T-cell (primary cell): ENCODE data around the gene CARS2. TPM values are rescaled to one million over a fixed set of nuclear protein-coding genes. Genes with fewer than 3 reads are reported as not detected.

Experiments
- ATAC-seq, 4 experiments: fragments of 200-7000 bp in 3 of 4; fragments of 150-1000 bp in 1 of 4; cut with Tn5 transposase; replicated peaks in 1 of 4; 1 replicate in 3 of 4; 2 replicates in 1 of 4; pipeline ENCODE4 v1.10.0; 2021; ENCODE audit warnings: moderate library complexity in 3 of 4, mild to moderate bottlenecking in 2 of 4, moderate number of reproducible peaks in 1 of 4
- CTCF ChIA-PET, 2 donors: fragments of 300-600 bp; sonication (Branson Sonifier 250); formaldehyde crosslinking; loops; one replicate each; lab custom pipeline; 2022; ENCODE audit warnings: antibody characterized with exemption in 2 of 2; lab: Charles Lee
- POLR2A ChIA-PET, 2 donors: fragments of 300-600 bp; sonication (Branson Sonifier 250); formaldehyde crosslinking; loops; one replicate each; lab custom pipeline; 2022; ENCODE audit warnings: antibody characterized with exemption in 2 of 2; lab: Charles Lee
- DNase-seq, 35 experiments: peaks; one replicate each; pipeline versions ENCODE4 v3.0.0 to v3.0.0-alpha.2; 2013 to 2023
- H3K27ac ChIP-seq: one replicate; pipeline ENCODE4 v1.5.1; 2013; ENCODE audit warnings: low read length
- H3K27me3 ChIP-seq, 2 experiments: replicated peaks in 1 of 2; 1 replicate in 1 of 2; 2 replicates in 1 of 2; pipeline versions ENCODE4 v1.6.1 to v1.7.0; 2013; ENCODE audit warnings: low read length in 1 of 2, mixed read lengths in 1 of 2; ENCODE audit not compliant: control insufficient read depth in 2 of 2, insufficient read depth in 2 of 2; ENCODE audit errors: extremely low read depth in 1 of 2
- H3K36me3 ChIP-seq, 2 donors: 1 replicate in 1 of 2; 2 replicates in 1 of 2; pipeline versions ENCODE4 v1.6.1 to v1.7.0; 2013; ENCODE audit warnings: low read length in 1 of 2; ENCODE audit not compliant: control insufficient read depth in 2 of 2, insufficient read depth in 1 of 2; ENCODE audit errors: extremely low read depth in 1 of 2
- H3K4me1 ChIP-seq, 2 experiments: 1 replicate in 1 of 2; 2 replicates in 1 of 2; pipeline versions ENCODE4 v1.6.1 to v1.7.0; 2013; ENCODE audit warnings: low read length in 2 of 2, mixed read lengths in 1 of 2; ENCODE audit not compliant: insufficient read depth in 2 of 2, control insufficient read depth in 1 of 2; ENCODE audit errors: extremely low read depth in 1 of 2
- H3K4me3 ChIP-seq, 2 donors: 1 replicate in 1 of 2; 2 replicates in 1 of 2; pipeline versions ENCODE4 v1.5.1 to v1.7.0; 2013; ENCODE audit warnings: mild to moderate bottlenecking in 2 of 2, low read length in 1 of 2, moderate library complexity in 1 of 2; ENCODE audit not compliant: control insufficient read depth in 1 of 2; ENCODE audit errors: extremely low read depth in 1 of 2
- H3K9me3 ChIP-seq: 2 replicates; pipeline ENCODE4 v1.7.0; 2013
- H3K27ac Mint-ChIP-seq, 2 donors: one replicate each; pipeline ENCODE4 v1.8.0; 2020 to 2021; ENCODE audit warnings: mild to moderate bottlenecking in 2 of 2, mixed read lengths in 2 of 2
- H3K27me3 Mint-ChIP-seq, 2 donors: one replicate each; pipeline ENCODE4 v1.8.0; 2021 to 2022; ENCODE audit warnings: mixed read lengths in 2 of 2
- H3K36me3 Mint-ChIP-seq: one replicate; pipeline ENCODE4 v1.8.0; 2021; ENCODE audit warnings: mixed read lengths
- H3K4me1 Mint-ChIP-seq, 3 donors: one replicate each; pipeline ENCODE4 v1.8.0; 2020 to 2022; ENCODE audit warnings: mixed read lengths in 3 of 3, mild to moderate bottlenecking in 1 of 3
- H3K4me3 Mint-ChIP-seq, 3 donors: one replicate each; pipeline ENCODE4 v1.8.0; 2020 to 2022; ENCODE audit warnings: mild to moderate bottlenecking in 3 of 3, mixed read lengths in 3 of 3, moderate library complexity in 3 of 3
- H3K9me3 Mint-ChIP-seq, 3 donors: one replicate each; pipeline ENCODE4 v1.8.0; 2020 to 2022; ENCODE audit warnings: mixed read lengths in 3 of 3
- WGBS: methylation state at CpG from one replicate; pipeline ENCODE4 v1.1.5; 2013; ENCODE audit warnings: missing lambda C conversion rate; ENCODE audit not compliant: insufficient coverage; 5-methylcytosine and 5-hydroxymethylcytosine counted together
- total RNA-seq, 35 experiments: library from RNA in 6 of 35; stranded (reverse) in 6 of 35; fragments of 120-200 nt in 1 of 35; gene quantifications; one replicate each; pipeline versions ENCODE4 v1.2.1 to v1.2.4 and lab custom pipeline; 2013 to 2026

Gene CARS2
- total RNA-seq, 5 donors from 2014 or later (not counting 1 experiment from before 2014, with no cell fraction given), result 74.2 to 102 (median 85.4) TPM

- Mint-ChIP-seq H3K4me1 (peaks cover 20 to 36% (median 30%) of the 10 kb centered on the region in 3 donors), H3K27ac (no peak overlapping the region), H3K36me3 (peaks cover 62% of the 10 kb centered on the region), H3K27me3 (no peaks in the 10 kb centered on the region), H3K9me3 (no peaks in the 10 kb centered on the region), H3K4me3 (no peak overlapping the region)
- ATAC-seq, result no peak
- DNase-seq, result no peak
- H3K36me3 ChIP-seq, result peaks cover 23 to 50% of the 10 kb centered on the region in 2 donors
- H3K4me3 ChIP-seq, result no peak overlapping the region
- H3K27ac ChIP-seq, result no peak overlapping the region
- H3K9me3 ChIP-seq, result no peaks in the 10 kb centered on the region
- POLR2A ChIA-PET, result no interaction called here
- H3K4me1 ChIP-seq, result peaks cover 0 to 2% of the 10 kb centered on the region in 2 experiments
- no peaks in the 10 kb centered on the region for H3K27me3 ChIP-seq
- CTCF ChIA-PET, result interaction anchor here in 1 of 2 donors (0.7 kb wide), 1 partner anchor 10 kb away, joined by 3 read pairs; no protein-coding TSS in a partner anchor
- WGBS, result 100% methylated on average over 3 of the region's 9 CpGs
Observed at GRCh38 chr13:110669036-110669435, 36.9 kb downstream of the CARS2 start.

GRCh38 chr13:110666255-110666533 lies 39.7 kb downstream of the CARS2 start:
- Histone ChIP-seq H3K4me3 (no peak overlapping the region), H3K27ac (no peak overlapping the region), H3K4me1 (peaks cover 0 to 2% of the 10 kb centered on the region in 2 experiments), H3K9me3 (no peaks in the 10 kb centered on the region), H3K27me3 (no peaks in the 10 kb centered on the region), H3K36me3 (peaks cover 36 to 76% of the 10 kb centered on the region in 2 donors)
- 93% methylated on average over 8 of the region's 8 CpGs for WGBS
- Mint-ChIP-seq H3K9me3 (peaks cover 0 to 2% (median 0%) of the 10 kb centered on the region in 3 donors), H3K27me3 (no peaks in the 10 kb centered on the region), H3K4me1 (peaks cover 6 to 18% (median 7%) of the 10 kb centered on the region in 3 donors), H3K27ac (no peak overlapping the region), H3K36me3 (peaks cover 76% of the 10 kb centered on the region), H3K4me3 (no peak overlapping the region)
- CTCF ChIA-PET, result interaction anchor here in 1 of 2 donors (1.1 kb wide), 1 partner anchor 17 kb away, joined by 3 read pairs; no protein-coding TSS in a partner anchor
- ATAC-seq (no peak), DNase-seq (no peak)
- POLR2A ChIA-PET, result no interaction called here

GRCh38 chr13:110665491-110666254 lies 40.2 kb downstream of the CARS2 start:
- peaks cover 75% of the 10 kb centered on the region for H3K36me3 Mint-ChIP-seq
- ATAC-seq (no peak), DNase-seq (peak in 1 of 35 experiments; percentile 23)
- H3K4me3 ChIP-seq, result no peak overlapping the region
- POLR2A ChIA-PET, result no interaction called here
- peaks cover 1 to 13% (median 2%) of the 10 kb centered on the region in 3 donors for H3K4me1 Mint-ChIP-seq
- H3K27ac Mint-ChIP-seq, result no peak overlapping the region
- CTCF ChIA-PET, result no interaction called here
- H3K9me3 ChIP-seq, result no peaks in the 10 kb centered on the region
- peaks cover 36 to 80% of the 10 kb centered on the region in 2 donors for H3K36me3 ChIP-seq
- 96% methylated on average over 19 of the region's 23 CpGs for WGBS
- no peak overlapping the region for H3K4me3 Mint-ChIP-seq
- H3K9me3 Mint-ChIP-seq, result peaks cover 0 to 5% (median 0%) of the 10 kb centered on the region in 3 donors
- H3K27ac ChIP-seq, result no peak overlapping the region
- no peaks in the 10 kb centered on the region for H3K27me3 ChIP-seq
- peaks cover 0 to 2% of the 10 kb centered on the region in 2 experiments for H3K4me1 ChIP-seq
- H3K27me3 Mint-ChIP-seq, result no peaks in the 10 kb centered on the region

GRCh38 chr13:110664673-110665072 lies 41.2 kb downstream of the CARS2 start:
- H3K4me3 ChIP-seq, result no peak overlapping the region

GRCh38 chr13:110664041-110664440 lies 41.9 kb downstream of the CARS2 start:
- peaks cover 0 to 8% (median 0%) of the 10 kb centered on the region in 3 donors for H3K9me3 Mint-ChIP-seq
- peaks cover 6 to 22% (median 8%) of the 10 kb centered on the region in 3 donors for H3K4me1 Mint-ChIP-seq
- DNase-seq (no peak), ATAC-seq (no peak)
- H3K4me3 Mint-ChIP-seq, result no peak overlapping the region
- H3K36me3 Mint-ChIP-seq, result peaks cover 72% of the 10 kb centered on the region
- ChIA-PET CTCF (interaction anchor here in 1 of 2 donors (0.6 kb wide), 1 partner anchor 90 kb away, joined by 3 read pairs; no protein-coding TSS in a partner anchor), POLR2A (no interaction called here)
- H3K27ac Mint-ChIP-seq, result no peak overlapping the region
- Histone ChIP-seq H3K36me3 (peaks cover 29 to 71% of the 10 kb centered on the region in 2 donors), H3K27ac (no peak overlapping the region), H3K27me3 (no peaks in the 10 kb centered on the region), H3K4me1 (peaks cover 0 to 2% of the 10 kb centered on the region in 2 experiments), H3K4me3 (no peak overlapping the region), H3K9me3 (no peaks in the 10 kb centered on the region)
- no CpG with 5 or more reads among the region's 7 CpGs for WGBS
- H3K27me3 Mint-ChIP-seq, result no peaks in the 10 kb centered on the region

More at GRCh38 chr13:110664673-110665072, 41.2 kb downstream of the CARS2 start:
- no peak overlapping the region for H3K4me3 Mint-ChIP-seq
- no peak overlapping the region for H3K27ac Mint-ChIP-seq
- H3K9me3 Mint-ChIP-seq, result peaks cover 0 to 8% (median 0%) of the 10 kb centered on the region in 3 donors
- DNase-seq (no peak), ATAC-seq (no peak)
- Histone ChIP-seq H3K4me1 (peaks cover 0 to 2% of the 10 kb centered on the region in 2 experiments), H3K36me3 (peaks cover 29 to 76% of the 10 kb centered on the region in 2 donors), H3K27ac (no peak overlapping the region), H3K27me3 (no peaks in the 10 kb centered on the region), H3K9me3 (no peaks in the 10 kb centered on the region)
- WGBS, result 100% methylated on average over 5 of the region's 11 CpGs
- peaks cover 0 to 17% (median 2%) of the 10 kb centered on the region in 3 donors for H3K4me1 Mint-ChIP-seq
- ChIA-PET POLR2A (no interaction called here), CTCF (no interaction called here)
- no peaks in the 10 kb centered on the region for H3K27me3 Mint-ChIP-seq
- peaks cover 72% of the 10 kb centered on the region for H3K36me3 Mint-ChIP-seq

- no peak overlapping the region for H3K4me3 ChIP-seq
- POLR2A ChIA-PET, result no interaction called here
- ATAC-seq, result no peak
- DNase-seq, result no peak
- H3K27ac ChIP-seq, result no peak overlapping the region
- H3K36me3 ChIP-seq, result peaks cover 29 to 67% of the 10 kb centered on the region in 2 donors
- H3K4me1 ChIP-seq, result peaks cover 0 to 5% of the 10 kb centered on the region in 2 experiments
- no peak overlapping the region for H3K4me3 Mint-ChIP-seq
- H3K27me3 ChIP-seq, result no peaks in the 10 kb centered on the region
- 86% methylated on average over 6 of the region's 7 CpGs for WGBS
- H3K36me3 Mint-ChIP-seq, result peaks cover 69% of the 10 kb centered on the region
- H3K9me3 ChIP-seq, result no peaks in the 10 kb centered on the region
- H3K4me1 Mint-ChIP-seq, result peaks cover 9 to 27% (median 13%) of the 10 kb centered on the region in 3 donors
- no peak overlapping the region for H3K27ac Mint-ChIP-seq
- CTCF ChIA-PET, result interaction anchor here (0.6 kb wide), 2 partner anchors 91 to 93 kb away, joined by 3 to 6 read pairs; no protein-coding TSS in a partner anchor
- H3K9me3 Mint-ChIP-seq, result peaks cover 0 to 8% (median 0%) of the 10 kb centered on the region in 3 donors
- no peaks in the 10 kb centered on the region for H3K27me3 Mint-ChIP-seq
Observed at GRCh38 chr13:110663491-110663890, 42.4 kb downstream of the CARS2 start.
